Measurements from ENCODE around the gene DLL1.

The DLL1 gene

GRCh38 chr6:170248861-170249600 lies 41.8 kb downstream of the DLL1 start:
- DNase-seq = no peak

DNA sequence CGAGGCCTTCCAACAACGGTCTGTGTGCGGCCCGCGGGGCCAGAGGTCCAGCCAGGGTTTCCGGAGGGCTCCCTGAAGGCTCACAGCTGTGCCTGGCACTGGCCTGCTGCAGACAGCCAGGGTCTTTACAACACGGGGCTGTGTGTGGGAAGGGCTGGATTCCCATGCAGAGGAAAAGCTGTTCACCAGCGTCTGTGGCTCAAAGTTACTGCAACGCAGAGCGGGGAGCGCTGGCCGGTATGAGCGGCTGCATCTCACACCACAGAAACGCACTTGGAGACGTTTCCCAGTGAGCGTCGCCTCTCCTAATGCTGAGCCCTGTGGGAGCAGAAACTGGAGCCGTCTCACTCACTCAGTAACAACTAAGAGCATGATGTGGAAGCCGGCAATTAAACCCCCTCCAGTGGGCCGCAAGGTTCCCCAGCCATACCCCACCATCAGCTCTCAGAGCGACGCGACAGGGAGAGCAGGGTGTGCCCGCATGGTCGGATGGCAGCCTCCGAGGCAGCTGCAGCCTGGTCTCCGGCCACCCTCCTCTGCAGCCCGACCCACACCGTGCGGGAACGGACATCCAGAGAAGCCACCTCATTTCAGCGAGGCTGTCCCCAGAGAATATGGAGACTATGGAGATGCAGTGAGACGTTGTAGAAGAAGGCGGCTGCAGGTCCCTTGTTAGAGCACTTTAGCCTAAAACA lies 42.6 kb downstream of the DLL1 start:
- no peak for DNase-seq

DNA sequence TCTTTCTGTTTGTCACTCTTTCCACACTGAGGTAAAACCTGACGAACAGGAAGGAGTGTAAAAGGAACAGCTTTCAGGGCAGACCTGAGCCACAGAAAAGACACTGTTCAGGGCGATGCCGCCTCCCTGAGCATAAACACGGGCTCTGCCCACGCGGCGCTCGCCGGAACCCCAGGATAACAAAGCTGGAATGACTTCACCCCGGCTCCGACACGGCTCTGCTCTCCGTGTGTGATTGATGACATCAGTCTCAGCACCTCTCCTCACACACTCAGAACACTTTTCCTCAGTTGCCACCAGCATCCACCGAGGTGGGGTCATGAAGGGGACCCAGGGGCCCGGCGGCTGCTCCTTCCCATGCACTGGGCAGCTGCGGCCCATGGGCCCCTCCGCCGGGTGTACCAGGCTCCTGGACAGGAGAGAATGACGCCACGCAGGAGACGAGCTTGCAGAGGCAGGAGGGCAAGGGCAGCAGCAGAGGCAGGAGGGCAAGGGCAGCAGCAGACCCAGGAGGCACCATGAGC lies 43.6 kb downstream of the DLL1 start:
- DNase-seq = no peak

- DNase-seq = no peak
Observed at GRCh38 chr6:170245475-170245992, 45.3 kb downstream of the DLL1 start.

DNA sequence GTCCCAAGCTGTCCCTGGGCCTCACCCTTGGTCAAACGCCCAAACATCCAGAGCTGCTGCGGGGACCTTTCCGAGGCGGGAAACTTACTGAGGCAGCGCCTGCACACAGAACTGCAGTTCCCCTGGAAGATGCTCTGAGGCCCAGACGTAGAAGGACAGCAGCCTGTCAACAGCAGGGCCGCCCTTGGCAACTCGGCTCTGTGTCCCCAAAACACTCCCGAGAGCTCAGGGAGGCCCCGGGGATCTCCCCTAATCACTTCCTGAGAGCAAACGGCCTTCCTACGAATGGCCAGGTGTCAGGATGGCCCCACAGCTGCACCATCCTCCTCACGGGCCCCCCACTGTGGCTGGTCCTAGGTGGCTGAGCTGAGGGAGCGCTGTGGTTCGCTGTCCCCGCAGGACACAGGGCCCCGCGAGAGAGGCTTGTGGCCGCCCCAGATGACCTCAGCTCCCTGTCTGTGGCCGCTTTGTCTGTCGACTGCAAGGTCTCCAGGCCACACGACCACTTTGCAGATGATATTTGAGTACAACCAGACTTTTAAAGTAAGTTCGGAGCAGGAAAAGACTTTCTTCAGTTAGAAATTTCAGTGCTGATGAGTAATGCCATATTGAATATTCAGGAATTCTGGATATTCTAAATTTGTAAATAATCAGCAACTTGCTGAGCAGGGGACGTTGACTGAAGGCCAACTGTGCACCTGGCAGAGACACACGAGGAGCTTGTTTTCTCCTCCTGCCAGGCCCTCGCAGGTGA lies 46.0 kb downstream of the DLL1 start:
- DNase-seq = no peak

- no peak for DNase-seq
Observed at GRCh38 chr6:170243791-170244291, 47.0 kb downstream of the DLL1 start.

DNA sequence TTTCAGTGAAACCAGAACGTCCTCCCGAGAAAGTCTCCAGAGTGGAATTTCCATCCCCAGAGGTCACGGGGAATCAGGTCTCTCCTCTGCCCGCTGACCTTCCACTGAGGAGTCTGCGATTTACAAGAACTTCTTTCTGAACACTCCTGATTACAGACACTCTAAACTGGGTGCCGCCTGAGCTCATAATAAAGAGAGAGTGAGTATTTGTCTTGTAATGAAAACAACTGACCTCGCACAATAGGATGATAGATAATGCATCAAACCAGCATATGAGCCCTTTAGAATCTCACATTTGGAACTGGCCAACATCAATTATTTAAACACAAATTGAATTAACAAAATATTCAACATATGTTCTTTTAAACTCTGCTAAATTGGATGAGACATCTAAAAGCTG lies 47.5 kb downstream of the DLL1 start:
- DNase-seq = no peak

DNA sequence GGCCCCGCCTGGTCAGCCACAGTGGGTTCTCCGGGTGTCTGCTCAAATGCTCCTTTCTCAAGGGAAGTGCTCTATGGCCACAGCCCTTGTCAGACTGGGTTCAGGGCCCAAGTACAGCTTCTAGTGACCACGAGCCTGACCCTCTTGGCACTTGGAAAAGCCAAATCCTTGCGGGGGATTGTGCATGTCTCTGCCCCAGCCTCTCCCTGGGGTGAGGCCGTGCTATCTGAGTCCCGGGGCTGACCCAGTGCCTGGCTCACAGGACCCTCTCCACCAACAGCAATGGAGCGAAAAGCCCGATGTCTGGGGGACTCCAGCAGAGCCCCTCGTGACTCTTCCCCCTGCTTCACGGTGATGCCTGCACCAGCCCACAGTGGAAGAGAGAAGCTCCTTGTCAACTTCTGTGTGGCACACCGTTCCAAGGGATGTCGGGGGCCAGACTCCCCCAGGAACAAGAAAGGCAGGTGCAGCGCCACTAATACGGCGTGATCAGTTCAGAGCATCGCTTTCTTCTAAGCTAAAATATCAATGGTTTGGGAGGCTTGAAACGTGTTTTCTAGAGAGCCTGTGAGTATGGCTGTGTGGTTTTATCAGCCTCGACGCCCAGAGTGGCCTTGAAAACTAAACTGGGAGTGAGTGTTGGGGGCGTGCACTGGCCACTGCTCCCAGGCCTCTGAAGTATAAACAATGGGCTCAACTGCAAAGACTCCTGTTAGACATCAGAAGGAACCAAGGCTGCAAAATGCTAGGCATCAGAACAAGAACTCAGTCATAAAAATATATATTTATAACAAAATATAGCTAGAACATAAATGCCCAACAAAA lies 51.9 kb downstream of the DLL1 start:
- no peak for DNase-seq

DNA sequence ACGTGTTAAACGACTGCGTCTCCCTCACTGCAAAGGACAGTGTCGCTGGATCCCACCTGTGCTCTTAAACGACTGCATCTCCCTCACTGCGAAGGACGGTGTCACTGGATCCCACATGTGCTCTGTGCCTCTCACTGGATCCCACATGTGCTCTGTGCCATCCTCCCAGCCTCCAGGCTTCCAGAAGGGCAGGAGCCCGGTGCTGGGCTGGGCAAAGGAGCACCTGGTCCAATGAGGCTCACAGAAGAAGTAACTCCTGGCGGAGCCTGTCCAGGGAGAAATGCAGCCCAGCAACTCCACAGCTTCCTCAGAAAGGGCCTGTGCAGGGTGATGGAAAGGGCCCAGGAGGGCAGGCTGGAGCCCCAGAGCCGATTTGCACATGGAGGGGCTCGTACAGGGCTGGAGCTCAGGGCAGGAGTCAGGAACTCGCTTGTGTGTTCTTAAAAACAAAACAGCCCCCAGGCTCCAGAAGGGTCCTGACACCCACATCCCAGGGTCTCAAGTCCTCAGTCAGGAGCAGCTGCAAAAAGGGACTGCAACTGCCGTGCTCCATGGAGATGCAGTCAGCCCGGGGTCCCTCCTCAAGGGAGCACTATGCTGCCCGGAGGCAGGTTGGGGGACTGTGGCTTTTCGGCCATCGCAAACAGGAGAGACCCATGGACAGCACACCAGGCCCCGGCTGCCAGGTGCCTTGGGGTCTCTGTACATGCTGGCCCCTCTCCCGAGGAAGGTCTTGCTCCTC lies 52.7 kb downstream of the DLL1 start:
- no peak for DNase-seq

- no peak for DNase-seq
Observed at GRCh38 chr6:170236131-170236836, 54.6 kb downstream of the DLL1 start.

DNA sequence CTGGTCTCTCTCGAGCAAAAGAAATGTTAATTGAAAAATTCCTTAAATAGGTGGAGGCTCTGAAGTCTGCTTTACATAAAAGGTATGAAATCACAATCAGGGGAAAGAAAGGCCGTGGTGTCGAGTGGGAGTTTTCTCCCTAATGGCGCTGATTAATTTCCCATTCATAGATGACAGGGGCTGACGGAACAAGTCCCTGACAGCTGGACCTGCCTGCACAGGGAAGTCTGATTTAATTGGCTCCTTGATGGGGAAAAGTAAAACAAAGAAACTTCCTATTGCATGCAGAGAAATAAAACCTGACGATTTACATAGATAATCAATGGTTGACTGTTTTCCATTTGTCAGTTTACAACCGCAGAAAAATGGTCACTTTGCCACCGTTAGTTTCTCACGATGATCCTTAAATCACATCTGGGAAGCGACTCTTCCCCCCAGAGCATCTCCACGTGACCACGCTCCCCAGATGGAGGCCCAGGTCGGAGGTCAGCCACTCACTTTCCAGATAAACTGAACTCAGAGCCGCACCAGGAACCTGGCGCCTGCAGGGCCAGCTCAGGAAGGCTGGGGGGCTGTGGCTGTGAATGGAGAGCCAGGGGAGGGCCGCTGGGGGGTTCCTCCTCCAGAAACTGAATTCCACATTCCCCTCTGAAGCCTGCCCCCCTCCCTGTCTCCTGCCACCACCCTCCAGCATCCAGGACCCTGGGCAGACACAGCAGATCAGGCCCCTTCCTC lies 55.3 kb downstream of the DLL1 start:
- DNase-seq = no peak

DNA sequence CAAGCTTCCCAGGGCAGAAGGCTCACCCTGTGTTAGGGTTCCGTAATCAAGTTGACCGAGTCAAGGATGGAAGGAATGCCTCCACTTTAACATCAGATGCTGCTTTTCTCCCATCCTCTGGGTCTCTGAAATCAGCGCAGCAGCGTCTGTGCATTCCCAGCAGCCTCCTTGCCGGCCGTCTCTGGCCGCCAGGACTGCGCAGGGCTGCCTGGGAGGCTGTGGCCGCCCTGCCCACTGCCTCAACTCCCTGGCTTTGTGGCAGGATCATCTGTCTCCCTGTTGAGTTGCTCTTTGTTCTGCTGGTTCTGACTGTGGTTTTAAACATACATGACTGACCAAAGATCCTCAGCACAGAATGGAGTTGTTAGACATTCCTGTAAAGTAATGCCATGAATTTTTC lies 56.5 kb downstream of the DLL1 start:
- DNase-seq = no peak

DNA sequence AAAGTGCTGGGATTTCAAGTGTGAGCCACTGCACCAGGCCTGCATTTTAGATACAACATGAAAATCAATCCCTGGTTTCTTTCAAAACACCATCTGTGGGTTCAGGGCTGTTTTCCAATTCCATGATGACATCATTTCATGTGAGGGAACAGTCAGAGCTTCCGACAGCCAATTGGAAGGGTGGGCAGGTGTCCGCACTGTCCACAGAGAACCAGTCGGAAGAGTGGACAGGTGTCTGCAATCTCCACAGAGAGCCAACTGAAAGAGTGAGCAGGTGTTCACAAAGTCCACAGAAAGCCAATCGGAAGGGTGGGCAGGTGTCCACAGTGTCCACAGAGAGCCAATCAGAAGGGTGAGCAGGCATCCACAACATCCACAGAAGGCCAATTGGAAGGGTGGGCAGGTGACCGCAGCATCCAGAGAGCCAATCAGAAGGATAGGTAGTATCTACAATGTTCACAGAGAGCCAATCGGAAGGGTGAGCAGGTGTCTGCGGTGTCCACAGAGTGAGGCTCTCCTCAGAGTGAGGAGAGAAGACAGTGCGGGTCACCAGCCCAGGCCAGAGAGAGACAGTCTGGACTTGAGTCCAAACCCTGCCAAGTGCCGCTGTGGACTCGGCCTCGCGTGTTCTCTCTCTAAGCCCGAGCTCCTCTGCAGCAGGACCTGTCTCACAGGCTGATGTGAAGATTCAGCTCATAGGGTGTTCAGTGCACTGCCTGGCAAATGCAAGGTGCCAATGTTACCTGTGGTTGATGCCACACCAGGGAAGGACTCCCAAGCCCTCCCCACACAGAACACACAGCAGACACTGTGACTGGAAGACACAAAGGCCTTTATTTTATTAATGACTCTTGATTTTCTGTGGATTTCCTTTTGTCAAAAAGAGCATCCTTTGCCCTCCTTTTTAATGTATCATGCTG lies 57.3 kb downstream of the DLL1 start:
- no peak for DNase-seq

Measured in CD4-positive, alpha-beta T cell treated with Interleukin-12 subunit alpha and Interleukin-12 subunit beta, for 1 hour (primary cell).